Germinal center (tissue), 1 donor: Measurements from ENCODE around the gene C5orf34.
"Not testable (repeated sequence)": the region's sequence is repeated elsewhere in the genome, so short reads cannot be mapped to it uniquely, and the experiment has no call there.

Experiments
- DNase-seq: peaks from one replicate; pipeline ENCODE4 v3.0.0; 2012; ENCODE audit warnings: mixed read lengths, low spot score

C5orf34 gene, protein sequence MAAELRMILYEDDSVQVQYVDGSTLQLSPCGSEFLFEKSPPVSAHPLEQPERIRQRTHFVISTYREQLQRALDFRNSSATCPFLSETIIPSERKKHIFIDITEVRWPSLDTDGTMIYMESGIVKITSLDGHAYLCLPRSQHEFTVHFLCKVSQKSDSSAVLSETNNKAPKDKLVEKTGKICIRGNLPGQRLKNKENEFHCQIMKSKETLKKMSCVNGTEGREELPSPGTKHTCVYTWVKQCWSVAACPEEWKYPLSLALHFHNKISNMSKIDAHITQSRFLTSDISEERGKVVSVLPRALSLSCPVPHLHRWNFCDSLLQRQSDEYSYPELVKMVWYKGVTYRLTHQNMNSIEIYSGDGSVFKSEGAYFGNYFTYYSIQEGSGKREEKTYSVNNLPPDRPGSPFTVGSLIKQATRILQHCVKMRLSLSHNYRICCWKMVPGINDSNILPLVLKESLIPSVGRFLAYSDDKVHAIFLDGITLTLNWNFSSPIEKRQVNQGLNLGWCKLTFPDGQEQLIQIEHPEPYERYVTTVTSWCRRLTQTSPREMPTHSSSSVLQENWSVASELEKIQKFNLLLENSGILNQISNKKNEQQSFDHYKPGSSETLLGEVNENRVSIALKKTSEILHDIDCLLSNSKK

GRCh38 chr5:43514816-43515677 lies at the start of gene C5orf34:
Gene C5orf34 (minus strand): TSS chr5:43515148. CDS start chr5:43509339, 5,809 bp downstream.
- DNase-seq, result peak; percentile 96

DNA sequence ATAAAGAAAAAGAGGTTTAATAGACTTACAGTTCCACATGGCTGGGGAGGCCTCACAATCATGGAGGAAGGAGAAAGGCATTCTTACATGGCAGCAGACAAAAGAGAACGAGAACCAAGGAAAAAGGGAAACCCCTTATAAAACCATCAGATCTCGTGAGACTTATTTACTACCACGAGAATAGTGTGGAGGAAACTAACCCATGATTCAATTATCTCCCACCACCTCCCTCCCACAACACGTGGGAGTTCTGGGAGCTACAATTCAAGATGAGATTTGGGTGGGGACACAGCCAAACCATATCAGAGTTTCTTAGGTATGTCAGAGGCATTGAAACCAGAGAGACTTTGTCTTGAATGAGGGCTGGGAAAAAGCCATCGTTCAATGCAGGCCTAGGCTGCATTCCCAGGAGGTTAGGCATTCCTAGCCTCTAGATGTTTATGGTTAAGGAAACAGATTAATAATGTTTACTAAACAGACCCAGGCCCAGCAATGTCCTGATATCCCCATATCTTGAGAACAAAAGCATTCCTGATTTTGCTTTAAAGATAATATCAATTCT lies 49.4 kb upstream of the C5orf34 start:
- DNase-seq, result no peak

GRCh38 chr5:43563321-43563720 lies 48.4 kb upstream of the C5orf34 start:
- no peak for DNase-seq

GRCh38 chr5:43561356-43561755 lies 46.4 kb upstream of the C5orf34 start:
- DNase-seq, result no peak

GRCh38 chr5:43560128-43560527 lies 45.2 kb upstream of the C5orf34 start:
- no peak for DNase-seq

GRCh38 chr5:43556857-43557542 lies 42.1 kb upstream of the C5orf34 start, which contains the start of gene PAIP1:
Gene PAIP1 (minus strand): TSS chr5:43557077. CDS start chr5:43556846, 231 bp downstream.
- peak; percentile 88 for DNase-seq

DNA sequence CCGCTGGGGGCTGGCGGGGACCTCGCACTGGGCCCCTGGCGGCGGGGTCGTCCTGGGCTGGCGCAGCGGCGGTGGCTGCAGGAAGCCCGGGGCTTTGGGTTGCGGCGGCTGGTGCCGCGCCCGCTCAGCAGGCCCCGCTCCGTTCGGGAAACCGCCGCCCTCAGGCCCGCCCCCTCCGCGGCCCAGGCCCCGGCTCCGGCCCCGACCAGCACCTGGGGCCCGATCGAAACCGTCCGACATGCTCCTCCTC lies 41.6 kb upstream of the C5orf34 start:
- not testable (repeated sequence) for DNase-seq

DNA sequence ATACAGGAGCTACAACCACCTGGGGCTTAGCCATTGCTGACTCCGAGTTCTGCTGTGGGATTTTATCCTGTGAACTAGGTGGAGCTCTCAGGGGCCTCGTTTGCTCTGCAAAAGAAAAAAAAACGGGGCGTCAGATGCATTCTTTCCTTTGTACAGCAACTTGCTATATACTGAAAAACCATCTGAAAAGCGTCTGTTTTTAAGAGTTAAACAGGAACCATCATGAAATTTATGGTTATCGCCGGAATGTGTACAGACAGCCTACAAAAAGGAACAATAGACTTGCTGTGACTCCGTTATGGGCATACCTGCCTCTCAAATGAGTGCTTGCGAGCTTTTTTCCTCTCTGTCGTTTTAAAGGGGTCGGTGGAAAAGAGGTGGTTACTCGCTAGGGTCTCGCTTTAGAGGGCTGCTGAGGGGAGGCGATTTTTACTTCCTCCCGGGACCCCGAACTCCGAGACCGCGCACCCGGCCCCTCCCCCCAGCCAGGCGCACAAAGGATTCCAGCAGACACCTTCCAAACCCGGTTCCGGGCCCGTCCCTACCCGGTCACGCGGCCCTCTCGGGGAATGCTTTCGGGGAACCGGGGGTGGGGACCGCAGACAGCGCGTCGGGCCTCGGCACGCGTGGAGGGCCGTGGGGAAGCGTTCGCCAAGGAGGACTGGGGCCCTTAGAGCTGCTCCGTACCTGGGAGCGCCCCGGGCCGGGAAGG lies 41.1 kb upstream of the C5orf34 start:
- peak; percentile 63 for DNase-seq

DNA sequence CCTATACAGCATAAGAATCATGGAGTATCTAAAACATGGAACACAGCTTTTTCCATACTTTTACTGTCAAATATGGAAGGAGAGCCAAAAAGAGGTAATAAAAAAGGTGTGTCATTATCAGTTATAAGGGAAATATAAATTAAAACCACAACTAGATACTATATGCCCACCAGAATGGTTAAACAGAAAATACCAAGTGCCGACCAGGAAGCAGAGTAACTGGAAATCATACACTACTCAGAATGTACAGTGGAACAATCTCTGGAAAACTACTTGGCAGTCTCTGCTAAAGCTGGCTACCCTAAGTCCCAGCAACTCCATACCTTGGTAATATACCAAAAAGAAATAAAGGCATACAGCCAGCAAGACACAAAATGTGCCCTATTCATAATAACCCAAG lies 39.5 kb upstream of the C5orf34 start:
- no peak for DNase-seq

- no peak for DNase-seq
These were observed 38.4 kb upstream of the C5orf34 start for GRCh38 chr5:43553381-43553780.

DNA sequence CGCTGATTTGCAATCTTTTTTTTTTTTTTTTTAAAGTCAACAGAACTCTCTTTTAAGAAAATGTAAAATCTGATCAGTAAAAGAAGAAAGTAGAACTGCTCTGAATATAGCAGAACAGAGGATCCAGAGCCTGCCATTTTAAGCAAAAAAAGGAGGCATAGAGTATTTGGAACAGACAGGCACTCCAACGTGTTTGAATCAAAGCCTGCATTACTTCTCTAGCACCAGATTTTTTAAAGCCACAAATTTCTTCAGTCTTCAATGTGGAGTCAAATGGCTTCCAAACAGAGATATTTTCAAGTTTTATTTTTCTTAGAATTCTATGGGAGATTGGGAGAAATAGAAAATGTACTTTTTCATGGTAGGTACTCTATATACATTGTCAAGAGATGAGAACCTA lies 36.8 kb upstream of the C5orf34 start:
- no peak for DNase-seq

DNA sequence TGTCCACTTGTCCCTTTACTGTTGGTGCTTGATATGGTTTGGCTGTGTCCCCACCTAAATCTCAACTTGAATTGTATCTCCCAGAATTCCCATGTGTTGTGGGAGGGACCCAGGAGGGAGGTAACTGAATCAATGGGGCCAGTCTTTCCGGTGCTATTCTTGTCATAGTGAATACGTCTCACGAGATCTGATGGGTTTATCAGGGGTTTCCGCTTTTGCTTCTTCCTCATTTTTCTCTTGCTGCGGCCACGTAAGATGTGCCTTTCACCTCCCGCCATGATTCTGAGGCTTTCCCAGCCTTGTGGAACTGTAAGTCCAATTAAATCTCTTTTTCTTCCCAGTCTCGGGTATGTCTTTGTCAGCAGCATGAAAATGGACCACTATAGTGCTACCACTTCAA lies 34.3 kb upstream of the C5orf34 start:
- not testable (repeated sequence) for DNase-seq

DNA sequence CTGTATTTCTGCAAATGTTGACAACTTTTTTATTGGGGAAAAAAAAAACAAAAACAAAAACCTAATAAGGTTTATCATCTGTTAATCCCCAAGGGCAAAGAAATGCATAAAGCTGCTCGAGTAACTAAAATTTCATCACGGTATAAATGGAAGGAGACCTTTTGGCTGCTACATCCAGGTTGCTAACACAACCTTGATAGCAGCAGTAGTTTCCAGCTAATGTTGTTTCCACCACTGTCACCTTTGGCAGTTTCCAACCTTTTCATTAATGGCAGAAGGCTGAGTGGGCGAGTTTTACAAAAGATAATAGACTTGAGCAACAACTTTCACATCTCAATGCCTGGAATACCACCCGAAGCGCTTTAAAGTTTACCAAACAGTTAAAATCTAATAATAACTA lies 33.4 kb upstream of the C5orf34 start:
- no peak for DNase-seq

DNA sequence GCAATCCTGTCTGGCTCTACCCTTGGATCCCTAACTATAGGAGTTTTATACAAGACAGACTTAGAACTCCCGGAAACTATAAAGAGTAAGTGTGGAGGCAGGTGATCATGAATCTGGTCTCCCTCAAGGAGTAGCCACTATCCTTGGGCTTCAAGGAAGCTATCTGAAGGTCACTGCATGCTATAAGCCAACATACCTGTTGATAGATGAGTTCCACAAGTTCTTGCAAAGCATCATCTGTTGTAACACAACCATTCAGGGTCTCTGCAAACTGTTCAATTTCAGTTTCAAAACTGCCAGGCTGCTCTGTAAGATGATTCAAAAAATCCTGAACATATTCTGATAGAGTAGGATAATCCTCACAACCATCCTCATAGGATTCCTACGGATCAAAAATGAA lies 32.6 kb upstream of the C5orf34 start:
- no peak for DNase-seq

DNA sequence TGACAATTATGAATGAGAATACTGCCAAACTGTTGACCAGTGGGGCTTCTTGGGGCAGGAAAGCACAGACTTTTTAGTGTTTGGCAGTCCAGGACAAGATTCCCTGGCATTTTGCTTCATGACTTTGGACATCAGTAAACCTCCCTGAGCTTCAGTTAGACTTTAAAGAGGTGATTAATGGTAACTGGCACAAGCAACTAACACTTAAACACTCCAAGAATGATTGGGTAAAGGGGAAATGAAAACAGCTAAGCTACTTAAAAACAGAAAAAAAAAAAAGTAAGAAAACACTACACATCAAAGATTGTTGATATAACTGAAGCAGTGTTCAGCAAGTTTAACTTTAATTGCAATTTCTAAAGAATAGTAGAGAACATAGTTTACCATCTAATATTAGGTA lies 28.5 kb upstream of the C5orf34 start:
- DNase-seq, result no peak

GRCh38 chr5:43540746-43541145 lies 25.8 kb upstream of the C5orf34 start:
- no peak for DNase-seq

DNA sequence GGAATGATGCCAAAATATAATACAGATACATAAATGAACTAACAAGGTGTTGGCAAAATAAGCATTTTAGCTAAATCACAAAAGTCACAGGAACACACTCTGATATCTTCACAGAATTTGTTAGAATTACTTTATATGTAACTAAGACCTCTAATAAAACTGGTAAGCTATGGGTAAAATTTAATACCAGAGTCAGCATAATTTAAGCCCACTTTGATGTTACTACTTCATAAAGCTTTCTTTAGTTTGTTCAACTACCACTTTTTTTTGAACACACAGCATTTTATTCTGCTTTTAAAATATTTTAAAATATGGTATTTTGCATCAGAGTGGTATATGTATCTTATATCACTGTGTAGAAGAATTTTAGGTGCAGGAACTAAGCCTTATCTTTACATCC lies 22.0 kb upstream of the C5orf34 start:
- DNase-seq, result no peak

DNA sequence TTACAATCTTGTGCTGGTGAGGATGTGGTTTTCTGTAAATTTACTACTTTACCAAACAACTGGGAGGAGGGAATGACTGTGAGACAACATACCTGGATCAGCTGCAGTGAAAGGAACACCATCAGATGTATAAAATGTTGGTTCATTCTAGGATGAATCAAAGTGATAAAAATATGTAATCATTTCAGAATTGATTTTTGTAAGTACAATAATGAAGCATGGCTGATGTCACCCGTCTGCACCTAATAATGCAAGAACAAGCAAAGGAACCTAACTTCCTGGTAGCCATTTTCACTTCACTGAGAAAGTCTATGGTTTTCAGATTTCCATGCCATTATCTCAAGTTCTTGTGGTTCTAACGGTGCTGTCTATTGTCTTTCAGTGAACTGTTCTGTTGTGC lies 18.7 kb upstream of the C5orf34 start:
- no peak for DNase-seq

DNA sequence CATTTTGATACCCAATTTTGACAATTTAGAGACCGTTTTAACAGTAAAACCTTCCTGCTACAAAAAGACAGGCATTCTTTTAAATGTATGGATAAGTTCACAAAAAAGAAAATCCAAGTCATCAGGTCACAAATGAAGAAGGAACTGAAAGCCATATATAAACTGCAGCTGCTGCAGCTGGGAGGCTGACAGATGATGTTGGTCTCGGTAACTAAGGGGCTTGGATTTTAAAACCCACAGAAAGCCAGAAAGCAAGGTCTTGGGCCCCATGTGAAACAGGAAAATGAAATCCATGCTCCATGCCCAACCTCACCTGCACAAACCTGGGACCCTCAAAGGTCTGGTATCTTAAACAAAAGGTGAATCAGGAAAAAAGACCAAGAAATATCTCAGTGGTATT lies 15.7 kb upstream of the C5orf34 start:
- DNase-seq, result no peak

DNA sequence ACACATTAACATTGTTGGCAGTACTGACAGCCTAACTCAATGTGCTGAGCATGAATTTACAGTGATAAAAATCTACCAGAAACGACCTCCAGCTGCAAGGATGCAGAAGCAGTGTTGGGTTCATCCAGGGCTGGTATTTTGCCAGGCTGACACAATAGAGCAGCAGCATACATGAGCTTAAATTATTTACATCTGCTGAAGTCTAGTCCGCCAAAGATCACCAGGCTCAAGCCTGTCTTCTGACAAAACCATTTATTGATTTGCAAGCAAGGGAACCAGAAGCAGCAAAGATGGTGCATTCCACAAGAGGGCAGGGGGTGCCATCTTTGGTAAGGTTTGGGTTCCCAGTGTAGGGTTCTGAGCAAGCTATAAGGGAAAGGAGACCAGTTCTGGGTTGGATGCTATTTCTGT lies 8.7 kb upstream of the C5orf34 start:
- no peak for DNase-seq

- no peak for DNase-seq
These were observed 5.7 kb upstream of the C5orf34 start for GRCh38 chr5:43520615-43521014.
